GM23338 (cell line): ENCODE data around the gene HES4. TPM values are rescaled to one million over a fixed set of nuclear protein-coding genes. Genes with fewer than 3 reads are reported as not detected.

Experiments used
- ATAC-seq: fragments of 200-7000 bp; cut with Tn5 transposase; 3 replicates; pipeline ENCODE4 v1.9.1; 2020
- DNase-seq: peaks from one replicate; pipeline ENCODE4 v3.0.0-alpha.2; 2015; ENCODE audit warnings: low spot score
- H2AFZ ChIP-seq: fragments of 200-600 bp; sonication (generic); 2 replicates; pipeline ENCODE4 v1.8.0; 2016; ENCODE audit warnings: antibody characterized with exemption, mild to moderate bottlenecking, moderate library complexity
- H3F3A ChIP-seq: fragments of 200-600 bp; sonication (generic); replicated peaks from 2 replicates; pipeline ENCODE4 v1.8.0; 2017; ENCODE audit warnings: antibody characterized with exemption, mixed run types, low read depth
- H3K27ac ChIP-seq: fragments of 200-600 bp; sonication (generic); 2 replicates; pipeline ENCODE4 v1.6.1; 2016; ENCODE audit warnings: low read depth
- H3K27me3 ChIP-seq: fragments of 200-600 bp; sonication (generic); 2 replicates; pipeline ENCODE4 v1.8.0; 2016; ENCODE audit warnings: mild to moderate bottlenecking, mixed run types, moderate library complexity; ENCODE audit not compliant: insufficient read depth
- H3K36me3 ChIP-seq: fragments of 200-600 bp; sonication (generic); 2 replicates; pipeline ENCODE4 v1.8.0; 2016; ENCODE audit warnings: mild to moderate bottlenecking; ENCODE audit not compliant: insufficient read depth
- H3K4me1 ChIP-seq: fragments of 200-600 bp; sonication (generic); 2 replicates; pipeline ENCODE4 v1.8.0; 2016; ENCODE audit warnings: mild to moderate bottlenecking, moderate library complexity; ENCODE audit not compliant: insufficient read depth
- H3K4me2 ChIP-seq: fragments of 200-600 bp; sonication (generic); 2 replicates; pipeline ENCODE4 v1.7.1; 2017; ENCODE audit warnings: mixed run types
- H3K4me3 ChIP-seq: fragments of 200-600 bp; sonication (generic); 2 replicates; pipeline ENCODE4 v1.6.1; 2016; ENCODE audit warnings: mixed run types
- H3K79me2 ChIP-seq: fragments of 200-600 bp; sonication (generic); replicated peaks from 2 replicates; pipeline ENCODE4 v1.8.0; 2017; ENCODE audit warnings: mild to moderate bottlenecking; ENCODE audit not compliant: insufficient read depth
- H3K9me2 ChIP-seq: fragments of 200-600 bp; sonication (generic); 2 replicates; pipeline ENCODE4 v1.8.0; 2017; ENCODE audit not compliant: insufficient read depth
- H4K20me1 ChIP-seq: fragments of 200-600 bp; sonication (generic); replicated peaks from 2 replicates; pipeline ENCODE4 v1.8.0; 2017; ENCODE audit warnings: mild to moderate bottlenecking; ENCODE audit not compliant: insufficient read depth
- H3K27ac Mint-ChIP-seq: 2 replicates; pipeline ENCODE4 v1.8.0; 2020; ENCODE audit warnings: inconsistent platforms, mild to moderate bottlenecking, moderate library complexity, mixed read lengths
- H3K27me3 Mint-ChIP-seq: 3 replicates; pipeline ENCODE4 v1.8.0; 2022; ENCODE audit warnings: low read depth, mild to moderate bottlenecking, moderate library complexity, mixed read lengths, inconsistent platforms; ENCODE audit not compliant: insufficient read depth, poor library complexity
- H3K36me3 Mint-ChIP-seq: 3 replicates; pipeline ENCODE4 v1.8.0; 2021; ENCODE audit warnings: low read depth, mild to moderate bottlenecking, inconsistent platforms, moderate library complexity, mixed read lengths
- H3K4me1 Mint-ChIP-seq: 3 replicates; pipeline ENCODE4 v1.8.0; 2020; ENCODE audit warnings: mild to moderate bottlenecking, inconsistent platforms, mixed read lengths
- H3K4me3 Mint-ChIP-seq: 3 replicates; pipeline ENCODE4 v1.8.0; 2021; ENCODE audit warnings: moderate library complexity, mild to moderate bottlenecking, inconsistent platforms, mixed read lengths
- H3K9me3 Mint-ChIP-seq: 3 replicates; pipeline ENCODE4 v1.8.0; 2020; ENCODE audit warnings: moderate library complexity, mild to moderate bottlenecking, inconsistent platforms, mixed read lengths
- CREB1 ChIP-seq: fragments of 250-450 bp; sonication (Bioruptor Pico); IDR thresholded peaks from 2 replicates; pipeline ENCODE4 v1.5.0; 2020; ENCODE audit warnings: low read depth, mild to moderate bottlenecking, moderate library complexity
- ETS1 ChIP-seq: IDR thresholded peaks from 2 replicates; pipeline ENCODE4 v1.6.1; 2016; ENCODE audit warnings: antibody characterized with exemption
- EZH2 ChIP-seq: fragments of 200-600 bp; sonication (generic); IDR thresholded peaks from one replicate; pipeline ENCODE4 v1.8.0; 2017; ENCODE audit warnings: antibody characterized with exemption, mild to moderate bottlenecking, low read depth; ENCODE audit not compliant: unreplicated experiment
- JUNB ChIP-seq: IDR thresholded peaks from one replicate; pipeline ENCODE4 v1.6.1; 2016; ENCODE audit warnings: antibody characterized with exemption; ENCODE audit not compliant: unreplicated experiment
- NANOG ChIP-seq: IDR thresholded peaks from 2 replicates; pipeline ENCODE4 v1.6.1; 2016; ENCODE audit warnings: antibody characterized with exemption, borderline replicate concordance
- POLR2AphosphoS5 ChIP-seq: IDR thresholded peaks from 2 replicates; pipeline ENCODE4 v1.6.1; 2016; ENCODE audit warnings: antibody characterized with exemption, low read depth
- REST ChIP-seq: IDR thresholded peaks from one replicate; pipeline ENCODE4 v1.6.1; 2018; ENCODE audit warnings: antibody characterized with exemption; ENCODE audit not compliant: unreplicated experiment
- STAT1 ChIP-seq: IDR thresholded peaks from one replicate; pipeline ENCODE4 v1.6.1; 2016; ENCODE audit warnings: antibody characterized with exemption; ENCODE audit not compliant: unreplicated experiment
- ZNF114 ChIP-seq: fragments of 250-450 bp; sonication (Bioruptor Pico); IDR thresholded peaks from 2 replicates; pipeline ENCODE4 v1.5.0; 2020; ENCODE audit warnings: mild to moderate bottlenecking, moderate library complexity
- ZNF331 ChIP-seq: fragments of 250-450 bp; sonication (Bioruptor Pico); IDR thresholded peaks from 2 replicates; pipeline ENCODE4 v1.5.0; 2020; ENCODE audit warnings: low read depth, mild to moderate bottlenecking, moderate library complexity
- ZNF462 ChIP-seq: fragments of 250-450 bp; sonication (Bioruptor Pico); IDR thresholded peaks from 2 replicates; pipeline ENCODE4 v1.5.0; 2020; ENCODE audit warnings: mild to moderate bottlenecking, moderate library complexity
- polyA plus RNA-seq: library from polyadenylated mRNA; unstranded; fragments of >200 nt; fragmentation: Nextera tagmentation; extraction: Ambion mirVana; gene quantifications from 2 replicates; pipeline ENCODE4 v1.2.1, GENCODE V29; 2016
- total RNA-seq: library from RNA; depleted of rRNA; stranded (reverse); fragments of >200 nt; shearing (Covaris generic); gene quantifications from 2 replicates; pipeline ENCODE4 v1.2.3, GENCODE V29; 2014

HES4 gene
- total and polyA plus RNA-seq, 2 experiments from 2014 or later: 2.3 to 6.7 TPM

- no peak overlapping the region for H3K4me2 ChIP-seq
- Mint-ChIP-seq H3K36me3 (peaks cover 70% of the 10 kb centered on the region), H3K4me3 (no peak overlapping the region), H3K27me3 (peaks cover 17% of the 10 kb centered on the region), H3K9me3 (no peaks in the 10 kb centered on the region; the same call in 2 of the 3 replicates), H3K27ac (no peak overlapping the region), H3K4me1 (peaks cover 8% of the 10 kb centered on the region)
- H2AFZ ChIP-seq: no peak overlapping the region
- no peaks in the 10 kb centered on the region; the same call in 1 of the 2 replicates for H3K4me1 ChIP-seq
- no peaks in the 10 kb centered on the region for H3F3A ChIP-seq
- peaks cover 4% of the 10 kb centered on the region; the same call in 1 of the 2 replicates for H4K20me1 ChIP-seq
- DNase-seq (no peak), ATAC-seq (no peak)
- peaks cover 25% of the 10 kb centered on the region for H3K36me3 ChIP-seq
- H3K4me3 ChIP-seq: no peak overlapping the region
- TF ChIP-seq JUNB (no peak), EZH2 (no peak), STAT1 (no peak), CREB1 (CRISPR knock-in tag) (no peak)
- peaks cover 15% of the 10 kb centered on the region for H3K79me2 ChIP-seq
- no peaks in the 10 kb centered on the region for H3K9me2 ChIP-seq
- no peak overlapping the region for H3K27ac ChIP-seq
- H3K27me3 ChIP-seq: no peaks in the 10 kb centered on the region
Observed at GRCh38 chr1:953524-954320, 46.2 kb downstream of the HES4 start.

GRCh38 chr1:952603-953002 is 47.3 kb downstream of the HES4 start:
- Mint-ChIP-seq H3K4me3 (no peak overlapping the region), H3K9me3 (no peaks in the 10 kb centered on the region; the same call in 2 of the 3 replicates), H3K27me3 (peaks cover 13% of the 10 kb centered on the region), H3K27ac (no peak overlapping the region), H3K36me3 (peaks cover 64% of the 10 kb centered on the region), H3K4me1 (peaks cover 3% of the 10 kb centered on the region)
- Histone ChIP-seq H3K9me2 (no peaks in the 10 kb centered on the region), H3K4me2 (no peak overlapping the region), H3K27me3 (no peaks in the 10 kb centered on the region), H4K20me1 (no peaks in the 10 kb centered on the region; the same call in 1 of the 2 replicates), H3K36me3 (peaks cover 25% of the 10 kb centered on the region), H3K4me3 (no peak overlapping the region), H3F3A (no peaks in the 10 kb centered on the region), H3K27ac (no peak overlapping the region), H3K79me2 (peaks cover 4% of the 10 kb centered on the region), H3K4me1 (no peaks in the 10 kb centered on the region), H2AFZ (no peak overlapping the region)
- DNase-seq (no peak), ATAC-seq (no peak)
- TF ChIP-seq ZNF331 (CRISPR knock-in tag) (no peak), REST (no peak), ZNF462 (CRISPR knock-in tag) (no peak), NANOG (no peak), POLR2AphosphoS5 (no peak), ETS1 (no peak), ZNF114 (no peak), JUNB (no peak), EZH2 (no peak)
